Epithelial cell of proximal tubule (primary cell): ENCODE measurements around the gene CST5. TPM values are rescaled to one million over a fixed set of nuclear protein-coding genes. Genes with fewer than 3 reads are reported as not detected.

Experiments
- DNase-seq: peaks from one replicate; pipeline ENCODE4 v3.0.0-alpha.2; 2011; ENCODE audit warnings: low read depth
- H3K4me3 ChIP-seq: 2 replicates; pipeline ENCODE4 v1.5.1; 2011; ENCODE audit warnings: low read depth, mild to moderate bottlenecking, low read length
- CTCF ChIP-seq: conservative IDR thresholded peaks from 2 replicates; pipeline ENCODE4 v1.5.1; 2012; ENCODE audit warnings: low read depth, mild to moderate bottlenecking, low read length
- total RNA-seq: library from RNA; depleted of rRNA; stranded (reverse); fragments of >200 nt; gene quantifications from 2 replicates; pipeline ENCODE4 v1.2.3, GENCODE V29; 2015

Gene CST5
- total RNA-seq, 1 donor from 2014 or later = not detected

- TF ChIP-seq CTCF = no peak
- no peak for DNase-seq
- no peak overlapping the region for H3K4me3 ChIP-seq
Measured at GRCh38 chr20:23924751-23925150, 45.2 kb upstream of the CST5 start.

DNA sequence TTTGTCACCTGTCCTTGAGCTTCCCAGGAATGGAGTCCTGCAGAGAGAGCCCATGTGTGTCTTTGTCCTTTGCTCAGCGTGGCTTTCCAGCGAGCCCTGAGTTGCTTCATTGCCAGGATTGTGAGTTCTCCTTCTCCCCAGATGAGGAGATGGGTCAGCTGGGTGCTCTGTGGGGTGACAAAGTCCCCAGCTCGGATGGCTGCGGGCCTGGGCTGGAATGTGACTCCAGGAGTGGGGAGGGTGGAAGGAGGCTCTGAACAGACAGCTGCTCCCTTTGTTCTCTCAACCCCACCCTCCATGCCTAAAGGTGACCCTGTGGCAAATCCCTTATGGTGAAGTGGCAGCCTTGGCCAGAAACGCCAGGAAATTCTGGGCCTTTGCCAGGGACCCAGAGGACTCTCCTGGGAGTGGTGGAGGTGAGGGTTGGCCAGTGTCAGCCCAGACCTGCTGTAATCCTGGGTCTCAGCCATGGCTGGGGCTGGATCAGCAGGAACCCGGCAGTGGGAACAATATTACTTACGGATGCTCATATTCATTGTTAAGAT, 44.4 kb upstream of the CST5 start:
- no peak for TF ChIP-seq CTCF
- DNase-seq = no peak
- no peak overlapping the region for H3K4me3 ChIP-seq

- TF ChIP-seq CTCF = no peak
- no peak for DNase-seq
Measured at GRCh38 chr20:23923311-23923710, 43.8 kb upstream of the CST5 start.

GRCh38 chr20:23920408-23921325, 41.1 kb upstream of the CST5 start:
- TF ChIP-seq CTCF = no peak
- no peak overlapping the region for H3K4me3 ChIP-seq
- no peak for DNase-seq

More at GRCh38 chr20:23923311-23923710, 43.8 kb upstream of the CST5 start:
- H3K4me3 ChIP-seq = no peak overlapping the region

- no peak for TF ChIP-seq CTCF
- no peak overlapping the region for H3K4me3 ChIP-seq
- no peak for DNase-seq
Measured at GRCh38 chr20:23918896-23919295, 39.3 kb upstream of the CST5 start.

- no peak overlapping the region for H3K4me3 ChIP-seq
- no peak for TF ChIP-seq CTCF
- no peak for DNase-seq
Measured at GRCh38 chr20:23918101-23918862, 38.7 kb upstream of the CST5 start.
